GM18498 (cell line): ENCODE data around the gene LTBP2.

Experiments used
- ATAC-seq: cut with Tn5 transposase; IDR thresholded peaks from one replicate; pipeline ENCODE4 v1.9.1; 2021; ENCODE audit warnings: mild to moderate bottlenecking, moderate library complexity; ENCODE audit not compliant: unreplicated experiment

Gene LTBP2

GRCh38 chr14:74611650-74612349 lies at the start of gene LTBP2:
Gene LTBP2 (minus strand): TSS chr14:74612237. CDS start chr14:74611944, 293 bp downstream.
- no peak for ATAC-seq

GRCh38 chr14:74660863-74661262 lies 48.8 kb upstream of the LTBP2 start:
- ATAC-seq, result no peak

DNA sequence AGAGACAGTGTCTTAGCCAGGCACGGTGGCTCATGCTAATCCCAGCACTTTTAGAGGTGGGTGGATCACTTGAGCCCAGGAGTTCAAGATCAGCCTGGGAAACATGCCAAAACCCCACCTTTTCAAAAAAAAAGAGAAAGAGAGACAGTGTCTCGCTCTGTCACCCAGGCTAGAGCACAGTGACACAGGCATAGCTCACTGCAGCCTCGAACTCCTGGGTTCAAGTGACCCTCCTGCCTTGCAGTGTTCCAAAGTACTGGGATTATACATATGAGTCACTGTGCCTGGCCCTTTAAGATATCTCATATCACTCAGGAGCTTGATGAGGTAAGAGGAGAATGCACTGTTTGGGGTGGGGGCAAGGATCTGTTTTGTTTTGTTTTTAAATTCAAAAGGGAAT lies 48.1 kb upstream of the LTBP2 start:
- no peak for ATAC-seq

GRCh38 chr14:74658535-74659131 lies 46.6 kb upstream of the LTBP2 start:
- ATAC-seq, result no peak

- ATAC-seq, result no peak
Observed at GRCh38 chr14:74656964-74657363, 44.9 kb upstream of the LTBP2 start.

DNA sequence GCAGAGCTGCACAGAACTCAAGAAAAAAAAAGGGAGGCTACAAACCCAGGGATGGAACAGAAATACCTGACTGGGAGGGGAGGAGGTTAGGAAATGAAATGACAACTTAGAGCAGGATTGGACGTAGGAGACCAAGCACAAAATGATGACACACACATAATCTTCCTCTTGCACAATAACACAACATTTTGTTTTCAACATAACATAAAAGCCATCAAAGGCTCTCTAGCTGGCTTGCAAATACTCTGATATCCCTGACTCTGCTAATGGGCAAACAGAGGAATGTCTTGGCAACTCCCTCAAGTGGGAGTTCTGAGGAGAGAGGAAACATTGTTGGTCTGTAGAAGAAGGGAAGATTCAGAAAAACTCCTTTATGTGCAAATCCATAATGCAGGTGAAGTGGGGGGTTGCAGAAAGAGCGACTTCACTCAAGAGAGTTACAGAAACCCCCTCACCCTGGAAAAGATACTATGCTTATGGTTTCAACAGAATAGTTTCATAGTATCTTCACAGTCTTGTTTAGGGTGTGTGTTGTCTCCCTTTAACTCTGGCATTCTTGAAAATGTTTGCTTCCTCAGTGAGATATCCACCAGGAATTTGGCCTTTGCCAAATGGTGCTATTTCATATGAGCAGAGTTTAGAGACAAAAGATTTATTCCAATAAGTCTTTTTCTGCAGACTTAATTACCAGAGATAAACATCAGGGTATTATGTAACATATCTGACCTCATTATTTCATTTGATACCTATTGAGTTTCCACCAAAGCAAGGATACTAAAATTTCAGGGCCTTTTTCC lies 43.8 kb upstream of the LTBP2 start:
- ATAC-seq, result no peak

GRCh38 chr14:74654931-74655330 lies 42.9 kb upstream of the LTBP2 start:
- no peak for ATAC-seq

DNA sequence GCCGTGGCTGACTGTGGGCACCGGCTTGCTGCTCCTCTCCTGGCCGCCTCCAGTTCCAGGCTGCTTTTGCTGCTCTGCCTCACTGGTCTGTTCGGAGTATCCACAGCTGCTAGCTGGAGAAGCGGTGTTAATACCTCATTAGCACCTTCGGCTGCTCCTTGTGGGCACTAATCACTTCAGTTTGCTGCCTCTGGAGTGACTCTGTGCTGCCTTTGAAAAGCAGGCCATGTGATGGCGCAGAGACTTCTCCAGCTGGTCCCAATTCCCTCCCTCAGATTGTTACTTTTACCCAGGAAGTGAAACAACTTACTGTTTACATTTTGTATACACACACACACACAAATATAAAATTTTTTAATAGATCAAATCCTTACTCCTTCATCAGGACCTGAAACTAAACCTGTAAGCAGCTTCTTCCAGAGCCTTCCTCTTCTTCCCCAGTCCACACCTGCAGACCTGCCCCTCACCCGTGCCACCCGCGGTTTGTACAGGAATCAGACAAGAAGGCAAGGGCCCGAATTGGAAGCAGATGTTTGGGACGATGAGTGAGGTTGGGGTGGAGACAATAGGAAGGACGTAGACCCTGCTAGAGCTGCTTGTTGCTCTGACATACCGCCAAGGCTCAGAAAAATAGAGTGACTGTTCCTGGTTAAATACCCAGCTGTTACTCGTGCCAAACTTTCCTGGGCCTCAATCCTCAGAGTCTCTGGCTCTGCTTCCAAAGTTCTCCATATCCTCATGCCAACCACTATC lies 41.5 kb upstream of the LTBP2 start:
- ATAC-seq, result no peak

DNA sequence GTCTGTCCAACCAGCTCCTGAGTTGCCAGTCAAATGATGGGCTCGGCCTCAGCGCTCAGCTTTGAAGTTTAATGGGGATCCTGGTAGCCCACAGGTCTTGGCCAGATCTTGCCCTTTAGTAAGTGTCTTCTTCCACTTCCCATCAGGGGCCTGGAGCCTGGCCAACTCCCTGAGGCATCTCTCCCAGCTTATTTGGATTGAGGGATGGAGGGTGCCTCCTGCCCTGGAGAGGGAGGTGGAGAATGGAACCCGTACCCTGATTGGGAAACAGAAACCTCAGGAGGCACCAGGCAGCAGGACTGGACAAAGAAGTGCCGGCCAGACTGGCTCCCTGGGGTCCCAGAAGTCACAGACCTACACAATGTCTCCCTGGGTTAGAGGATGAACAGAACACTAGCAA lies 40.5 kb upstream of the LTBP2 start:
- no peak for ATAC-seq

DNA sequence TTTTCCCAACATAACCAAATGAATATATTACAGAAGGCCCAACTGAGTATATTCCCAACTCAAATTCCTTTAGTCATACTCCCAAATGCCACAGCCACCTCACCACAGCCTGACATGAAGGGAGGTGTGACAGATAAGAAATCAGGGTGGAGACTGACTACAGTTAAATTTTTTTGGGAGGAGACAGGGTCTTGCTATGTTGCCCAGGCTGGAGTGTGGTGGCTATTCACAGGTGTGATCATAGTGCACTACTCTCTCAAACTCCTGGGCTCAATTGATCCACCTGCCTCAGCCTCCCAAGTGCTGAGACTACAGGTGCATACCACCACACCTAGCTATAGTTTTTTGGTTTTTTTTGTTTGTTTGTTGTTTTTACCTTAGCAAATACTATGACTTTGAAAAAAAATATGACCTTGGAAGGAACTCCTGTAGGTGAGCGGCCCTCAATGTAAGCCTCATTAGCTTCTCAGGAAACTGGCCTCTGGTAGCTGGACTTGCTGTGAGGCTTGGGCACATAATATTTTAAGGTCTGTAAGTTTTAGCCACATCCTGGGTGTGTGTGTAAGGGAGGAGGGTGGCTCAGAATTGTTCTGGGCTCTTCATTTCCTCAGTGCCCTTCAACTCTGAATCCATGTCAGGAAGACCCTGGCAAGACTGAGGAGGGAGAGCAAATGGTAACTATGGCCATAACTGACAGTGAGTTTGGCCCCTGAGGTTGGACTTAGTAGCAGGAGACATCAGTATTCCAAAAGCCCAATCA lies 39.1 kb upstream of the LTBP2 start:
- ATAC-seq, result no peak

DNA sequence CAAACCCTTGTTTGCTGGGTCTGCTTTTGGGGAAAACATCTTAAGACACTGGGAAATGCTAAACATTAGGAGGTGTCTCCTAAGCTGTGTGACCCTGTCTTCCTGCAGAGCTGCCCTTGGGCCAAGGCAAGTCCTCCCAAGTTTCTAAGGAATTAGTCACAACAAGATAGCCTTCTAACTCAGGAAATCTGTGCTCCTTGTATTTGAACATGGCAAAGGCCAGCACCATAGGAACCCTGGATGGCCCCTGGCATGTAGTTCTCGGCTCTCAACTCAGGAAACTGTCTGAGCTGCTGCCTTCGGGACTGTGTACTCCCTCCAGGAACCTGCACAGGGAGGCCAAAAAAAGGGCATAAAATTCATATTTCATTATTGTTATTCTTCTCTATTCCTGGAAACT lies 37.6 kb upstream of the LTBP2 start:
- no peak for ATAC-seq

DNA sequence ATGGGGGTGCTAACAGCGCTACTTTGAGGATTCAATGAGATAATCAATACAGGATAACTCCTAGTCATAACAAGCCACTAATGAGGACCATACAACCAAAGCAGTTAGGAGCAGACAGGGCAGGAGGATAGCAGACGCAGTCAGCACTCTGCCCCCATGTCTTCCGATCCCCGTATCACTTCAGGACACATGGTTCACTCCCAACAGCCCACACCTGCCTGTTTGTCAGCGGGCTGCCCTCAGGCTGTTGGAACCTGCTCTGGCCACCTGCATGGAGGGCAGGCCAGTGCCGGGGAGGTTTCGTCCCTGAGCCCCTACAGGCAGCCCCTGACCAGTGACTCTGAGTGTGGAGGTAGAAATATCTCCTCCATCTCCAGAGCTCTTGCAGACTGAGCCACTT lies 37.1 kb upstream of the LTBP2 start:
- ATAC-seq, result no peak

DNA sequence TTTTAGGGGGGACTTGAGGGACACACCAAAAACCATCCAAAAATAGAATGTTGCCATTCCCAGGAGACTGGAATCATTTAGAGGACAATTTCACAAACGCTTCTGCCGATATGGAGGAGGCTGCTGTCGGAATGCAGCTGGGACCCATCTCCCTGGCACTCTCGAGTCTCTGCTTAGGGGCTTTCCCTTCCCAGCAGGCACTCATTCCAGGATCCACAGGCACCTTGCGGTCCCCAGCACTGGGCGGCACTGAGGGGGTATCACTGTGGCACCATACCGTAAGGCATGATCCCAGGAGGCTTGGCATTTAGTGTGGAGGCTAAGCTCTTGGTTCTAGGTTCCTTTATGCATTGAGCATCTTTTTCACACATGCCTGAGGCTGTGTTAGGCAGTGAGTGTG lies 36.6 kb upstream of the LTBP2 start:
- no peak for ATAC-seq

- ATAC-seq, result no peak
Observed at GRCh38 chr14:74647678-74648461, 35.8 kb upstream of the LTBP2 start.

DNA sequence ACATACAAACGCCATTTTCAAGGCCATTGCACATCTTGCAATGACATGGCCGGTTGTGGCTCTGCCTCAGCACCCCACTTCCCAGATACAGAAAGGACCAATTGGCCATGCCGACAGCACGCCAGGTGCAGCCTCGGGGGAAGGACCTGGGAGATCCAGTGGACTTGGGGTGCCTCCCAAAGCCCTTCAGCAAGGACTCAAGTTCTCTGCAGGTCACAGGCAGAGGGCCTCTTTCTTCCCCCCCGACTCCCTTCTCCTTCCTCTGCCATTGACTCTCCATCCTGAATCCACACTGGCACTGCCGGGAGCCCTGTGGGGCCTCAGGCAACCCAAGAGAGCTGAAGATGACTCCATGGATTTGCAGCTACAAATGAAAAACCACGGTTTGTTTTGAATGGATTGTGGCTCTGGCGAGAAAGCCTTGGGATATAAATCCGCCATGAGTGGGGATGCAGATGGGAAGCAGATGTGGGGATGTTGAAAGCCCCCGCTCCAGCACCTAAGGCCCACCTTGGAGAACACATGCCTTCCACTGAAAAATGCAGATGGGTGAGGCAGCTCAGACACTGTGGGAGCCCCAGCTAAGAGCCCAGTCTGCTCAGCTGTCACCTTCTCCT lies 35.1 kb upstream of the LTBP2 start:
- no peak for ATAC-seq

GRCh38 chr14:74645756-74646470 lies 33.9 kb upstream of the LTBP2 start:
- ATAC-seq, result no peak

DNA sequence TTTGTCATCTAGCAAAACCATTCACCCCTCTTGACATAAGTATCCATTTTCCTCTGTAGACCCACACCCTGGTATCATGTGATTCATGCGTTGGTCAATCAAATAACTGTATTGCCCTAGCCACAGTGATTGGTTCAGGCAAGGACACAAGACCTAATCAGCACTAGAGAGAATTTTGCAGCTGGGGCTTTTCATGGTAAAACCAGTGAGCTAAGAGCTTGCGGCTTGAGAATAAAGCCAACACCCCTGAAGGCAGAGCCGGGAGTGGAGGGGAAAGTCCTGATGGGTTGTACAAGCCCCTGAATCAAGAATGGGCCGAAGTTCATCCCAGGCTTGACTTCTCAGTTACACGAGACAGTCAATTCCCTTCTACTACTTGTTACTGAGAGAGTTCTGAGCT lies 33.2 kb upstream of the LTBP2 start:
- ATAC-seq, result no peak

GRCh38 chr14:74641601-74642391 lies 29.8 kb upstream of the LTBP2 start:
- ATAC-seq, result no peak
